GM12872 (cell line): Measurements from ENCODE around the gene ZGPAT.

ENCODE experiments used
- TF ChIP-seq, protein P1 (sequence below): IDR thresholded peaks from 3 replicates; pipeline ENCODE4 v1.5.1; 2011; ENCODE audit warnings: low read depth, mild to moderate bottlenecking, low read length, moderate library complexity; ENCODE audit not compliant: insufficient read depth

The ZGPAT gene

DNA sequence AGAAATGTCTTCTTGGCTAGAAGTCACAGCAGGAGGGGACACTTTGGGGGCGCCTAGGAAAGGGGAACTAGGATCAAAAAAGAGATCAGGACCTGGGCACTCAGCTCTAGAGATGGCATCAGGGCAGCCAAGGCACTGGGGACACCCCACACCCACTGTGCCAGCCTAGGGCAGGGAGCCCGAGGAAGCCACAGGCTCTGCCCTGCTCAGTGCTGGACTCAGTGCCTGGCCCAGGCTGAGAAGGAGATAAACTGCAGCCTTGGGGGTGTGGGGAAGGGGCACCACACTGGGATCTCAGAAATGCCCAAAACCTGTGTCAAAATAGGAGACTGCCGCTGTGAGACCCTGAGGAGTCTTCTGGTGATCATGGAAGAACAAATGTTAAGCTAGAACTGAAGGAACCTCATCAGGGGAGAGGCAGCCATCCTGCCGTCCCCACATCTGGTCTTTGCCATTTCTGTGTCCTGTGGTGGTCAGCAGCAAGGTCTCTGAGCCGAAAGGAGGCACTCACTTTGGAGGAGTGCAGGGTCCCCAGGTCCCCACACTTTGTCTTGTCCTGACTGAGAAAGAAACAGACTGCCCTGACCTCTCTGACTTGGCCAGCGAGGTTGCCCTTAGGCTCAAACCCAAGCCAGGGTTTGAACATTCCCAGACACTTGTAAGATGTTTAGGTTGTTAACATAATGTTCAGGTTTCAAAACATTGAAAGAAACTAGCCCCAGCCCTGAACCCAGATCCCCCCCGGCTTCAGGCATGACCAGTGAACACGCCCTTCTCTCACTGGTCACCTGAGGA is 2.4 kb upstream of the ZGPAT start:
- TF ChIP-seq, protein P1, sequence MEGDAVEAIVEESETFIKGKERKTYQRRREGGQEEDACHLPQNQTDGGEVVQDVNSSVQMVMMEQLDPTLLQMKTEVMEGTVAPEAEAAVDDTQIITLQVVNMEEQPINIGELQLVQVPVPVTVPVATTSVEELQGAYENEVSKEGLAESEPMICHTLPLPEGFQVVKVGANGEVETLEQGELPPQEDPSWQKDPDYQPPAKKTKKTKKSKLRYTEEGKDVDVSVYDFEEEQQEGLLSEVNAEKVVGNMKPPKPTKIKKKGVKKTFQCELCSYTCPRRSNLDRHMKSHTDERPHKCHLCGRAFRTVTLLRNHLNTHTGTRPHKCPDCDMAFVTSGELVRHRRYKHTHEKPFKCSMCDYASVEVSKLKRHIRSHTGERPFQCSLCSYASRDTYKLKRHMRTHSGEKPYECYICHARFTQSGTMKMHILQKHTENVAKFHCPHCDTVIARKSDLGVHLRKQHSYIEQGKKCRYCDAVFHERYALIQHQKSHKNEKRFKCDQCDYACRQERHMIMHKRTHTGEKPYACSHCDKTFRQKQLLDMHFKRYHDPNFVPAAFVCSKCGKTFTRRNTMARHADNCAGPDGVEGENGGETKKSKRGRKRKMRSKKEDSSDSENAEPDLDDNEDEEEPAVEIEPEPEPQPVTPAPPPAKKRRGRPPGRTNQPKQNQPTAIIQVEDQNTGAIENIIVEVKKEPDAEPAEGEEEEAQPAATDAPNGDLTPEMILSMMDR, result no peak

- TF ChIP-seq, protein P1, result no peak
Measured at GRCh38 chr20:63706027-63706695, 1.7 kb upstream of the ZGPAT start.

GRCh38 chr20:63706852-63707557 is 834 bp upstream of the ZGPAT start:
- TF ChIP-seq, protein P1, result peak; percentile 88

- TF ChIP-seq, protein P1, result no peak
Measured at GRCh38 chr20:63708301-63709148, 686 bp downstream of the ZGPAT start.

GRCh38 chr20:63709149-63709527 is 1.3 kb downstream of the ZGPAT start:
- TF ChIP-seq, protein P1, result no peak

- TF ChIP-seq, protein P1, result no peak
Measured at GRCh38 chr20:63711085-63711645, 3.3 kb downstream of the ZGPAT start.
